Measurements from ENCODE around the gene STX10.

- TF ChIP-seq, protein P1, sequence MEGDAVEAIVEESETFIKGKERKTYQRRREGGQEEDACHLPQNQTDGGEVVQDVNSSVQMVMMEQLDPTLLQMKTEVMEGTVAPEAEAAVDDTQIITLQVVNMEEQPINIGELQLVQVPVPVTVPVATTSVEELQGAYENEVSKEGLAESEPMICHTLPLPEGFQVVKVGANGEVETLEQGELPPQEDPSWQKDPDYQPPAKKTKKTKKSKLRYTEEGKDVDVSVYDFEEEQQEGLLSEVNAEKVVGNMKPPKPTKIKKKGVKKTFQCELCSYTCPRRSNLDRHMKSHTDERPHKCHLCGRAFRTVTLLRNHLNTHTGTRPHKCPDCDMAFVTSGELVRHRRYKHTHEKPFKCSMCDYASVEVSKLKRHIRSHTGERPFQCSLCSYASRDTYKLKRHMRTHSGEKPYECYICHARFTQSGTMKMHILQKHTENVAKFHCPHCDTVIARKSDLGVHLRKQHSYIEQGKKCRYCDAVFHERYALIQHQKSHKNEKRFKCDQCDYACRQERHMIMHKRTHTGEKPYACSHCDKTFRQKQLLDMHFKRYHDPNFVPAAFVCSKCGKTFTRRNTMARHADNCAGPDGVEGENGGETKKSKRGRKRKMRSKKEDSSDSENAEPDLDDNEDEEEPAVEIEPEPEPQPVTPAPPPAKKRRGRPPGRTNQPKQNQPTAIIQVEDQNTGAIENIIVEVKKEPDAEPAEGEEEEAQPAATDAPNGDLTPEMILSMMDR (conservative IDR thresholded peaks at IDR 0.05; ENCODE audit: low read length), result no peak
- no peak for TF ChIP-seq EZH2phosphoT487 (IDR thresholded peaks at IDR 0.05; ENCODE audit: borderline replicate concordance, low read depth, low read length)
Observed at GRCh38 chr19:13164343-13165161, 14.4 kb upstream of the STX10 start.

All from OCI-LY7 (cell line).